ENCODE data around the gene SCLT1.
A peak's percentile ranks its signal among the peaks of the same experiment; 100 is the strongest.
"Not testable (repeated sequence)": the region's sequence is repeated elsewhere in the genome, so short reads cannot be mapped to it uniquely, and the experiment has no call there.

SCLT1 gene

DNA sequence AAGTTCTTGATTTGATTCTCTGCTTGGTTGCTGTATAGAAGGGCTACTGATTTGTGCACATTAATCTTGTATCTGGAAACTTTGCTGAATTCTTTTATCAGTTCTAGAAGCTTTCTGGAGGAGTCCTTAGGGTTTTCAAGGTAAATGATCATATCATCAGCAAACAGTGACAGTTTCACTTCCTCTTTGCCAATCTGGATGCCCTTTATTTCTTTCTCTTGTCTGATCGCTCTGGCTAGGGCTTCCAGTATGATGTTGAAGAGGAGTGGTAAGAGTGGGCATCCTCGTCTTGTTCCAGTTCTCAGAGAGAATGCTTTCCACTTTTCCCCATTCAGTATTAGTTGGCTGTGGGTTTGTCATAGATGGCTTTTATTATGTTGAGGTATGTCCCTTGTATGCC, 23.8 kb downstream of the SCLT1 start:
- not testable (repeated sequence) for DNase-seq (ENCODE audit: low read depth)

DNA sequence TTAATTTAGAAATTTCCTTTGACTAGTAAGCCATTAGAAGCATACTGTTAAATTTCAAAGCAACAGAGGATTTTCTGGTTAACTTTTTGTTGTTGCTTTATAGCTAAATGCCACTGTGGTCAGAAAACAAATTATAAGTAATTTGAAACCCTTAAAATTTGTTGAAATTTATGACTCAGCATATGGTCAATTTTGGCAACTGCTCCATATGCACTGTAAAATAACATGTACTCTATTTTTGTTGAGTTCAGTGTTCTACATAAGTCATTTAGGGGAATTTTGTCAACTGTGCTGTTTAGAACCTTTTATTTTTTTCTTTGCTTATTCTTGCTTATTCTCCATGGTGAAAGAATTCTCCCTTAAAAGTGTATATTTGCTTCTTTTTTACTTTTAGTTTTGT, 28.6 kb downstream of the SCLT1 start:
- DNase-seq (ENCODE audit: low read depth), result peak; percentile 62

DNA sequence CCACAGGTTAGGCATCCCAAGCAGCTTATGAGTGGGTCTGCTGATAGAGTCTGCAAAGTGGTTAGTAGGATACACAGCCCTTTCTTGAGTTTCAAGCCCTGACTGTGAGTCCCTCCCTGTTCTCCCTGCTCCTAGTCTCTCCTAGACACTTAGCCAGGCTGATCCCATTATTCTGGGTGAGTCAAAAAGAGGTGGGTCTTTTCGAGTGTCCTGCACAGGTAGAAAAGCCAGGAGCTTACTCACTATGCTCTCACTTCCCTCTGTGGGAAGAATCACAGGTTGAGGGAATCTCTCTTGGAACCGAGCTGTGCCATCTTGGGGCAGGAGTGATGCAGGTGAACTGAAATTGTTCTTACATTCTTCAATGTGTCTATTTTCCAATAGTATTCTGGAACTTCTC, 29.7 kb downstream of the SCLT1 start:
- DNase-seq (ENCODE audit: low read depth), result no peak

DNA sequence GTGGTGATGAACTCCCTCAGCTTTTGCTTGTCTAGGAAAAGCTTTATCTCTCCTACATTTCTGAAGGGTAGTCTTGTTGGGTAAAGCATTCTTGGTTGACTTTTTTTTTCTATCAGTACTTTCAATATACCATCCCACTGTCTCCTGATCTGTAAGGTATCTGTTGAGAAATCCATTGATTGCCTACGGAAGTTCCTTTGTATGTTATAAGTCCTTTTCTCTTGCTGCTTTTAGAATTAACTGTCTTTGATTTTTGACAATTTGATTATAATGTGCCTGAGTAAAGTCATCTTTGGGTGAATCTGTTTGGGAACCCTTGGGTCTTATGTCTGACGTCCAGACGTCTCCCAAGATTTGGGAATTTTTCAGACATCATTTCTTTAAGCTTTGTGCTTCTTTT, 30.8 kb downstream of the SCLT1 start:
- DNase-seq (ENCODE audit: low read depth), result no peak

DNA sequence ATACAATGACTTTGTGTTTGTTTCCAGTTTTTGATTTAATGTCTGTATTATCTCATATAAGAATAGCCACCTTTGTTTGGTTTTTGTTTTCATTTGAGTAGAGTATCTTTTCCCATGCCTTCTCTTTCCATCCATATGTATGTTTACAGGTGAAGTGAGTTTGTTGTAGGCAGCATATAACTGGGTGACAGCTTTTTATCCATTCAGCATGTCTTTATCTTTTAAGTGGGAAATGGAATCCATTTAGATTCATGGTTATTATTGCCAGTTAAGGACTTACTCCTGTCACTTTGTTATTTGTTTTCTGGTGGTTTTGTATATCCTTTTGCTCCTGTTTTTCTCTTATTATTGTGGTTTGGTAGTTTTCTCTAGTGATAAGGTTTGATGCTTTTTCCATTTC, 34.3 kb downstream of the SCLT1 start:
- DNase-seq (ENCODE audit: low read depth), result no peak

DNA sequence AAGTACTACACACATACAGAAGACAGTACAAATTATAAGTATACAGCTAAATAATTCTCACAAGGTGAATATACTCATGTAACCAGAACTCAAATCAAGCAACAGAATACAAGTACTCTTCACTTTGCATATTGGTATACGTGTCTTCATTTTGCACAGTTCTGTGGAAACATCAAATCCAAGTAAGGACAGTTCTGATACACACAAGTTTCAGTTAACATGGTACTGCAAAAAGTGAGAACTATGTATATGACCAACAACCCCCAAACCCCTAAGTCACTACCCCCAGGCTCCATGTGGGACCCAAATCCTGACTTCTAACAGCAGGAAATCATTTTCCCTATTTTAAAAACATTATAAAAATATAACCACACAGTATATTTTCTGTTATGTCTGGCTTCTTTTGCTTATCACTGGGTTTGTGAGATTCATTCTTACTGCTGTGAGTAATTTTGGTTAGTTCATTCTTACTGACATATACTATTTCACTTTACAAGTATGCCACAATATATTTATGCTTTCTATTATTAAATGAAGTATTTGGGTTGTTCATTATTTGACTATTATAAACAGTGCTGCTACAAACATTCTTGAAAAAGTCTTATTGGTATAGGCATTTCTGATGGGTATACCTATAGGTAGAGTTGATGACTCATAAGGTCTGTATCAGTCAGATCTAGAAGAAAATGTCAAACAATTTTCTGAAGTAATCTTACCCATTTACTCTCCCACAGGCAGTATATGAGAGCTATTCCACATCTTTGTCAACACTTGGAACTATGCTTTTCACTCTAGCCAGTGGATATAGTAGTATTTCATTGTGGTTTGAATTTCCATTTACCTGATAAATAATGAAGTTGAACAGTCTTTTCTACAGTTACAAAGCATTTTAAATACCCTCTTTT, 47.0 kb downstream of the SCLT1 start:
- DNase-seq (ENCODE audit: low read depth), result no peak

DNA sequence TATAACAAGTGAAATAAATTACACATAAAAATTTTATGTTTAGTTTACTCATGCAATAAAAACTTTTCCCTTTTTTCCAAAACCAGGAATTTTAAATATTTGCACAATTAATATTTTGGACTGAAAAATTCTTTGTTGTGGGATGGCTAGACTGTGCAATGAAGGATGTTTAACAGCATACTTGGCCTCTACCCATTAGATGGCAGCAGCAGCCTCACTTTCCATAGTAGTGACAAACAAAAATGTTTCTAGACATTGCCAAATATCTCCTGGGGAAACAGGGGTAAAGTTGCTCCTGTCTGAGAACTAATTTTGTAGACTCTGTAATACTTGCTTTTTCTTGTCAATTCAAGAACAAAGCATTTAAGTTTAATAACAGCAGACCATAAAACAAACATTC, 49.8 kb downstream of the SCLT1 start:
- peak; percentile 14 for DNase-seq (ENCODE audit: low read depth)

DNA sequence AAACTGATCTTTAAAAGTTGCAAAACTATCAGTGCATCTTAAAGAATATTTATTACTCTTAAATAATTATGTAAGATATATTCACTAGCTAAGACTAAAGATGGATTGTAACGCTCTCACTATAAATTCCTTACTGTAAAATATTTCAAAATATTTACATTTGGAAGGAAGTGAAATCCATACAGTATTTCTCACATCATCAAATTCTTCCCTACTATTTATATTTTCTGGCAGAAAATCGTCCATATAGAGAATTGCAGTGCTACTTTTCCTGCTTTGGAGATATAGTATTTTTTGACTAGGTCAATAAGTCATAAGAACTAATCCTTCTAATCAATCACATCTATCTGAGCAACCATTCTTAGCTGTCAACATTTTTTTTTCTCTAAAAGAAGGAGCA, 52.9 kb downstream of the SCLT1 start:
- DNase-seq (ENCODE audit: low read depth), result no peak

DNA sequence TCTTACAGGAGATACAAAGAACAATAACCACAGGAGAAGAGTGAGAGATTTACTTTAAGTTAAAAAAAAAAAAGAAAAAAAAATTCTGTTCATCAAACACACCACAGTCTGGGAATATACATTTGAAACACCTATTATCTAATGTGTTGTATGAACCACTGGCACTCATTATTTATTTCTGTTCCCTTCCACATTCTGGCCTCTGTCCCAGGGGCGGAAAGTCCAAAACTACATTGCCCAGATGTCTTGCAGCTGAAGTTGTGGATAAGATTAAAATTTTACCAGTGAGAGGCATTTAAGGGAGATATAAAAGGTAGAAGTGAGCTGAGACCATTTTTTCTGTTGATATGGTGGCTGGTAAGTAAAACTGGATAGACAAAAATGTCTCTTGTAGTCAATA, 56.2 kb downstream of the SCLT1 start:
- DNase-seq (ENCODE audit: low read depth), result no peak

DNA sequence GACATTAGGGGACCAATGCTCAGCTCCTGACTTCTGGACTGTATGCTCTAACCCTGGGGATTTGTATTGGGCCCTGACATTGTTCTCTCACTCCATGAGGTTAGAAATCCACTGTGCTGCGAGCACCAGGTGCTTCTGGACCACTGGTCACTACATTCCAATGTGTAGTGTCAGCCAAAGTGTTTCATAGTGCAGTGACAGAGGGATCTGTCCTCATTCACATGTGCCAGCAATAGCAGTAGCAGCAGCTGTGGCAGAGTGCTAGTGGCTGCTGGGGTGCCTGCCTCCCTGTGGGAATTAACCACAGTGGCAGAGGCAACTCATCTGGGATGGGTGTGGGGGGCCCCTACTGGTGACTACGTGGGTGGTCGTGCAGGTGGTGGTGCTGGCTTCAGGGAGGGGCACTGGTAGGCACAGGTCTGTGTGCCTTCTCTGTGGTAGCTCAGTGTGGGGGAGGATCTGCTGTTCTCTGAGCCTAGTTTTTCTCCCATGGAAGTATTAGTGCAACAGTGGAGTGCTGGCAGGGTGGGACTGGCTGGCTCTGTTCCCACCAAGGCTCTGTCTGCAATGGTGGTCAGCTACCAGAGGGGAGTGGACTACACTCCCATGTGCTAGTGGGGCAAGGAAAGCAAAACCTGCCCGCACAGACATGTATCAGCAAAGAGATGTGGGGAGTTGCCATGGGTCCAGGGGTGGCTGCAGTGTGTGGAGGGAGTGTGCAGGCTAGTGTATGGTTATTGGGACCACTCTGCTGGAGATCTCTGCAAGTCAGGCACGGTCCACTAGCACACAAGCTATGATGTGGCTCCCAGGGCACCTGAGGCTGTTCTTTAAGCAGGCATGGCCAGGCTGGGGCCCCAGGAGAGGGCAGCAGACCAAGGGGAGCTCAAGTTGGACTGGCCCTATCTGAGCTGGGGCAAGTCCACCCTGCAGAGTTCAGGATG, 78.5 kb downstream of the SCLT1 start:
- DNase-seq (ENCODE audit: low read depth), result no peak

DNA sequence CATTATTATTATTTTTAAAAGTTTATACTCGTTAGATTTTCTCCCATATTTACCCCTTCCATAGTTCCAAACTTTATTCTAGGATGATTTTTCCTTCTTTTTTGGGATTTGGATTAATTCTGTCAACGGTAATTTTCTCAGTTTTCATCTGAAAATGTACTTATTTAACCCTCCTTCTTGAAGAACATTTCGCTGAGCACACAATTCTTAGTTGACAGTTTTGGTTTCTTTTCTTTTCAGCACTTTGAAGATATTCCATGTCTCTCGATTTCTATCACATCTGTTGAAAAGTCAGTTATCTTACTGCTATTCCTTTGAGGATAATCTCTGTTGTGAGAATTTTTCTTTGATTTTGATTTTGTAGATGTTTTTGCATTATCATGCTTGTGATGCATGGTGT, 85.2 kb downstream of the SCLT1 start:
- no peak for DNase-seq (ENCODE audit: low read depth)

DNA sequence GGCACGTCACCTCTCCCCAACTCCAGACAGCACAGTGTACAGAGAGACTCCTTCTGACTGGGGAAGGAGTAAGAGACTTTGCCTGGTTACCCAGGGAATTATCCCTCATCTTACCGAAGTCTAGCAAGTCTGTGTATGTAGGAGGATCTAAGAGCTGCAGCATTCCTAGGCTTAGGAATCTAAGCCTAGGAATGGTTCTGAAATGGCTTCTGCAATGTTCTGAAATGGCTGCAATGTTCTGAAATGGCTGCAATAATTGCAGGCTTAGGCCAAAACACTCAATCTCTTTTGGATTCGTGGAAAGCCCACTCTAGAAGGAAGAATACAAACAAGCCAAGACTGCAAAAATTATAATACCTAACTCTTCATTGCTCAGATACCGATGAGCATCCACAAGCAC, 106.4 kb downstream of the SCLT1 start:
- DNase-seq (ENCODE audit: low read depth), result no peak

DNA sequence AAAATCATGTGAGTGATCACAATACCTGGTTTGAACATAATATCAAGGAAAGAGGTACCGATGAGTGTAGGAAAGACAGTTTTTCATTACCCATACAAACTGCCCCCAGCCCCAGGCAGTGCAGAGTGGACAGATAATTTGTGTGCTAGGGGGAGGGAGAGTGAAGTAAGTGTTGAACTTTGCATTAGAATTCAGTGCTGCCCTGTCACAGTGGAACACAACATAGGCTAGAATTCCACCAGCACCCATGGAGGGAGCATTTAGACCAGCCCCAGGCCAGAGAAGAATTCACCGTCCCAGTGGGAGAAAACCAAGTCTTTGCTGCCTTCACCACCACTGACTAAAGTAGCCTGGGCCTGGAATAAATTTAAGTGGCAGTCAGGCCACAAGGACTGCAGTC, 107.3 kb downstream of the SCLT1 start:
- no peak for DNase-seq (ENCODE audit: low read depth)

DNA sequence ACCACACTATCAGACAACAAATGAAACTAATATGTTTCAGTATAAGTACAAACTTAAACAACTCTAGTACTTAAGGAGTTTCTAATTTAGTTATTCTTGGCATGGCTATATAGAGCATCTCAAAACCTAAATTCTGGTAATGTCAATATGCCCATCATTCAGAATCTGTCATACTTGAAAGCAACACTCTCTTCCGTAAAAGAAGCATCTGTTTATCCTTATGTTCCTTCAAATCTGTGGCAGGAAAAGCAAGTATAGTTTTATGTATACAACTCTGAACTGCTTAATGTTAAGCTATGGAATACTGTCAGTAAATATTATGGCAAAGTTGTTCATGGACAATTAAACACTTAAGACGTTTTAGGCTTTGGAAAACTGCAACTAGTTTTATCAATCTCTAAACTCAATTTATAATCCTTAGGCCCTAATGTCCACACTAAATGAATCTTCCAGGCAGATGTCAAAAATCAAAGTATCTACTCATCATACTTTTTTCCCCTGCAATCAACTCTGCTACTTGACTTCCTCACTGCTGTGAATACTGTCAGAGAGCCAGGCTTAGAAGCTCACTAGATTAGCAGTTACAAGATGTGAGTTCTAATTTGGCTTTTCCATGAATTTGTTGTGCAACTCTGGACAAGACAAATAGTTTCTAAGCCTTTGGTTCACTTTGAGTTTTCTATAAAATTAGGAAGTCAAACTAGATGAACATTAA, 109.4 kb downstream of the SCLT1 start:
- DNase-seq (ENCODE audit: low read depth), result no peak

DNA sequence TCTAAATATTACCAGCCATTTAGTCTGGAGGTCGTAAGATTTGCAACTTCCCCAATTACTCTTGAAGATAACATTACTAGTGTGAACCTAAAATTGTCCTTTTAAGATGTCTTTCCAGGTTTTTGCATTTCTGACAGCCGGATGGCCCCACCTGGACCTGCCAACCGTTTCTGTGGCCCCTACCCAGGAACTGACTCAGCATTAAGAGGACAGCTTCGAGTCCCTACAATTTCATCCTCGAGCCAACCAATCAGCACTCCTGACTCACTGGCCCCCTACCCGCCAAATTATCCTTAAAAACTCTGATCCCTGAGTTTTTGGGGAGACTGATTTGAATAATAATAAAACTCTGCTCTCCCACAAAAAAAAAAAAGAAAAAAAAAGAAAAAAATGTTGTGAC, 112.0 kb downstream of the SCLT1 start:
- DNase-seq (ENCODE audit: low read depth), result no peak

DNA sequence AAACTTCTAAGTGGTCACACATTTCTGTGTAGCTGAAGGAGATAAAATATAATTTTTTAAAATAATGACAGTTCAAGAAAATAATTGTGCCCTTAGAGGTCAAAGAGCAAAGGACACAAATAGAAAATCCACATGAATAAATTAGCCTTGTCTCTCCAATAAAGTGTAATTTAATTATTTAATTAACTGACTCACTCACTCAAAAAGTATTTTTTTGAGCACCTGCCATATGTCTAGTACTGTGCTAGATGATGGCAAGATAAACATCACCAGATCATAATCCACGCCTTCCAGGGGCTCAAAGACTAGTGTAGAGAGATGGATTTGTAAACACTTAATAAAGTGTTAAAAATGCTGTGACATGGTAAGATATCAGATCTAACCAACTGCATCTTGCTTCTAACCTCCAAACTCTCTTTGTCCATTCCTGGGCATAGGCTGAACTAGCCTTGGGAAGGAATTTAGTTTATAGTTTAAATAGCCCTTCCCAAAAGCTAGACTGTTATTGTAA, 112.5 kb downstream of the SCLT1 start:
- DNase-seq (ENCODE audit: low read depth), result no peak

DNA sequence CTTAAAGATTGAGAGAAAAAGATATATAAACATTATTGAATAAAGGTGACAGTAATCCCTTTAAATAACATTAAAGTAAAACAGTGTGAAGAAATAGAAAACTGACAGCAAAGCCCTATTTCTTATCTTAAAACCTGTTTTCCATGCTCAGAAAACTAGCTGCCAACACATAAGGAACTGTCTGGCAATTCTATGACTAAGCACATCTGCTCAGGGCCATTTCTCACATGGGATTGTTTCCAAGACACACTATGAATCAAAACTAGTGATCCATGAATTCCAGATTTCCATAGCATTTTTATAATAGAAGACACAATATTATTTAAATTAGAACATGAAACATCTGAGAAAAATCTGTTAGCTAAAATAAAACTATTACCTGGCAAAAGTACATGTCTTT, 113.4 kb downstream of the SCLT1 start:
- peak; percentile 83 for DNase-seq (ENCODE audit: low read depth)

DNA sequence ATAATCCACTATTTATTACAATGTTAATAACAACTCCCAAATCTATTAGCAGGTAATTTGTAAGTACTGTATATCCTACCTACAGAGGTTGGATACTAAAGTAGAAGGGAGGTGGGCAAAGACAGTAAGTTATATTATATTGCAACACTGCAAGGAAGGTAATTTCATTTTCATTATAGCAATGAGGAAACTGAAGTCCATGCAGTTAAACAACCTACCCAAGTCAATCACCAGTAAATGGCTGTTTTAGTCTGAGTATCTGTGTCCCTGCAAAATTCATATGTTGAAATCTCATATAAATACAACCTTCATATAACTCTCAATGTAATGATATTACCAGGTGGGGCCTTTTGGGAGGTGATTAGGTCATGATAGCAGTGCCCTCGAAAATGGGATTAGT, 114.4 kb downstream of the SCLT1 start:
- no peak for DNase-seq (ENCODE audit: low read depth)

DNA sequence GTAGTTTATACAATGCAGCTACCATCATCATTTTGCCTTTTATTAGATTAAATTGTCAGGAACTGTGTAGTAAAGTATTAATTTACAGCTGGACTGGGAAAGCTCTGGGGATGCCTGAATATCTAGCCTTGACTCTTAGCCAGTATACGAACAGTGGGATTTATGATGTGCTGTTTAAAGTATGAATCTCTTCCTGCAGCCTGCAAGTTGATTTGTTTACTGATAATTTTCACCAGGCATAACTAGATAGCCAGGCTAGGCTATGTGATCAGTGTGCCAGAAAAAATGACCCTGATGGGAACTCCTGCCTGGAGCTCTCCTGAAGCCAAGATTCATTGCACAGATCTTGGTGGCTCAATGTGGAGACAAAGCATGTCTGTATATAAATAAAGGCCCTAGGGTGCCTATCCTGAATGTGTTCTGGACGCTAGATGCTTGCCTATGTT, 119.2 kb downstream of the SCLT1 start:
- DNase-seq (ENCODE audit: low read depth), result no peak

DNA sequence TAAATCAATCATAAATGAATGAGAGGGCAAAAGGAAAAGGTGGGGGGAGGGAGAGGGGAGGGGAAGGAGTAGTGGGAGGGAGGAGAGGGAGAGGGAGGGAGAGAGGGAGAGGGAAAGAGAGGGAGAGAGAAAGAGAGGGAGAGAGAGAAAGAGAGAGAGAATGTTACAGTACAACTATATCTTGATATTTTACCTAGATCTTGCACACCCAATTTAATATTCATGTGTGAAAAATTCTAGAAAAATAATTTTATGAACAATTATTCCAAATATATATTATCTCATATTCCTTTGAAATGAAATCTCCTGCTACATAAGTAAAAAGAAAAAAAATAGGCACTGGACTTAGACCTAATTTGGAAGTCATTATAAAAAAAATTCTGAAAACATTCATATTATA, 120.0 kb downstream of the SCLT1 start:
- DNase-seq (ENCODE audit: low read depth), result no peak

DNA sequence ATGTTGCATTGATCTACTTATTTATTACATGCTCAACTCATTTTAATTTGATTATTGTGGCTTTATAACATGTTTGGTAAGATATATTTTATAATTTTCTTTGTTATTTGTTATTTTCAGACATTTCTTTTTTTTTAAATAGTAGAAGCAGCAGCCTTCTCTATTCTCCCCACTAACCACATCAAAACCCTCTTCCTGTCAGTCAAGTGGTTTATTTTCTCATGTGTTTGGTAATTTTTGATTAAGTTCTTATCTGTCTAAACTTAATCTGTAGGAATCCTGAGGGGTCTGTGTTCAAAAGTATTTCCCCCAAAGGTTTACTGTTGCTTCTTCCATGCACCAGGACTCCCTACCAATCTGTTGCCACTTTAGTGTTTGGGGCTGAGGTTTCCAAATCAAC, 131.9 kb downstream of the SCLT1 start:
- DNase-seq (ENCODE audit: low read depth), result no peak

DNA sequence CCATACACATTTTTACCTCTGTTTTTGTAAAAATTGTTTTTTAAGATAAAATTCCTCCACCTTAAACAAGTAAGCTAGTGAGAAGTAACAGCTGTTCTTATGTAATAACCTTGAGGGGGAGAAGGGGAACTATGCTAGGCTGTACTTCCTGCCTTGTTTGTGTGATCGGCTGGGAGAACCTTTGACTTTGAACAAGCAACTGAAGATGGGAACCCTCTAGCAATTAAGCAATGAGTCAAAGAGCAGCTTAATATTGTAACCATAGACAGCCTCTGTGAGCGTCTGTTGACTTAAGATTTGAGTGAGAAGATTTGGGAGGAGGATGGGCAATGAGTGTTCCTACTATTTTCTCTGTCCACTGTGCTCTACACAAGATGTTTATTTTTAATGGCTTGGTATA, 135.1 kb downstream of the SCLT1 start:
- DNase-seq (ENCODE audit: low read depth), result no peak

Measured in stromal cell of bone marrow (primary cell).